HCT116 (cell line): Measurements from ENCODE around the gene LRIG3. TPM values are rescaled to one million over a fixed set of nuclear protein-coding genes. Genes with fewer than 3 reads are reported as not detected.
"Not testable (repeated sequence)": the region's sequence is repeated elsewhere in the genome, so short reads cannot be mapped to it uniquely, and the experiment has no call there.

ENCODE experiments used
- ATAC-seq: fragments of 200-7000 bp; cut with Tn5 transposase; 2 replicates; pipeline ENCODE4 v1.9.1; 2020; ENCODE audit warnings: mild to moderate bottlenecking, moderate library complexity
- BruUV-seq: library from RNA; stranded (reverse); fragments of 400-500 nt; replicated peaks from 2 replicates; lab custom pipeline; 2021; lab: Mats Ljungman, UMichigan
- CTCF ChIA-PET: fragments of 300-600 bp; sonication (Branson Sonifier 250); formaldehyde crosslinking; loops from one replicate; lab custom pipeline; 2021; ENCODE audit warnings: antibody characterized with exemption; lab: Charles Lee
- POLR2A ChIA-PET: fragments of 300-600, 350-600 bp; sonication (Branson Sonifier 250); formaldehyde crosslinking; loops from one replicate; lab custom pipeline; 2021; ENCODE audit warnings: antibody characterized with exemption; lab: Charles Lee
- RAD21 ChIA-PET, 2 experiments: fragments of 300-600 bp; sonication (Branson Sonifier 250); formaldehyde crosslinking; loops; one replicate each; lab custom pipeline; 2023; ENCODE audit warnings: low total read pairs in 2 of 2; ENCODE audit not compliant: uncharacterized antibody in 2 of 2, unreplicated experiment in 2 of 2, low non-redundant PET in 1 of 2; lab: Charles Lee
- DNase-seq: peaks from one replicate; pipeline ENCODE4 v3.0.0-alpha.2; 2010; ENCODE audit warnings: low read depth, low spot score
- H2AFZ ChIP-seq: fragments of 200-600 bp; shearing (Covaris generic), sonication (generic); 2 replicates; pipeline ENCODE4 v1.6.1; 2017; ENCODE audit warnings: low read depth, mixed run types, mixed read lengths, antibody characterized with exemption, low read length; ENCODE audit not compliant: poor library complexity, severe bottlenecking
- H3K27ac ChIP-seq: 2 replicates; pipeline ENCODE4 v1.5.1; 2012; ENCODE audit warnings: low read depth, low read length
- H3K27me3 ChIP-seq: fragments of 200-600 bp; sonication (generic); 2 replicates; pipeline ENCODE4 v1.6.1; 2016; ENCODE audit warnings: mixed run types, low read length, mixed read lengths; ENCODE audit not compliant: insufficient read depth
- H3K36me3 ChIP-seq, 2 experiments: fragments of 200-500 bp in 1 of 2; fragments of 200-600 bp in 1 of 2; sonication (Bioruptor generic) in 1 of 2; sonication (generic) in 1 of 2; 2 replicates each; pipeline versions ENCODE4 v1.5.1 to v1.6.1; 2014 to 2016; ENCODE audit warnings: low read length in 2 of 2, inconsistent platforms in 1 of 2, mixed read lengths in 1 of 2, mixed run types in 1 of 2; ENCODE audit not compliant: insufficient read depth in 2 of 2, control insufficient read depth in 1 of 2
- H3K4me1 ChIP-seq, 2 experiments: fragments of 200-600 bp in 1 of 2; sonication (generic) in 1 of 2; 2 replicates each; pipeline versions ENCODE4 v1.5.1 to v1.6.1; 2012 to 2017; ENCODE audit warnings: low read length in 2 of 2, inconsistent platforms in 1 of 2, mild to moderate bottlenecking in 1 of 2, mixed read lengths in 1 of 2, mixed run types in 1 of 2, moderate library complexity in 1 of 2; ENCODE audit not compliant: insufficient read depth in 2 of 2, control insufficient read depth in 1 of 2
- H3K4me2 ChIP-seq: fragments of 200-600 bp; sonication (generic); 2 replicates; pipeline ENCODE4 v1.6.1; 2017; ENCODE audit warnings: mixed run types, low read length, mixed read lengths
- H3K4me3 ChIP-seq, 2 experiments: fragments of 200-600 bp in 1 of 2; sonication (generic) in 1 of 2; replicated peaks in 1 of 2; 2 replicates each; pipeline ENCODE4 v1.5.1; 2011 to 2016; ENCODE audit warnings: low read length in 2 of 2, control low read depth in 1 of 2, low read depth in 1 of 2, mild to moderate bottlenecking in 1 of 2, mixed read lengths in 1 of 2, mixed run types in 1 of 2
- H3K79me2 ChIP-seq: fragments of 200-600 bp; sonication (generic); 2 replicates; pipeline ENCODE4 v1.6.1; 2017; ENCODE audit warnings: mild to moderate bottlenecking, mixed run types, low read length, moderate library complexity, mixed read lengths; ENCODE audit not compliant: insufficient read depth
- H3K9ac ChIP-seq: fragments of 200-600 bp; sonication (generic); 2 replicates; pipeline ENCODE4 v1.6.1; 2016; ENCODE audit warnings: low read length, mixed read lengths
- H3K9me2 ChIP-seq: fragments of 200-600 bp; sonication (generic), shearing (Covaris generic); 2 replicates; pipeline ENCODE4 v1.6.1; 2017; ENCODE audit warnings: mixed run types, mild to moderate bottlenecking, moderate library complexity; ENCODE audit not compliant: insufficient read depth
- H3K9me3 ChIP-seq, 2 experiments: fragments of 200-500 bp in 1 of 2; fragments of 200-600 bp in 1 of 2; sonication (Bioruptor generic) in 1 of 2; sonication (generic) in 1 of 2; 2 replicates each; pipeline ENCODE4 v1.6.1; 2014 to 2017; ENCODE audit warnings: low read length in 2 of 2, mixed read lengths in 2 of 2, inconsistent platforms in 1 of 2, low read depth in 1 of 2, mild to moderate bottlenecking in 1 of 2, mixed run types in 1 of 2, moderate library complexity in 1 of 2; ENCODE audit not compliant: control insufficient read depth in 1 of 2, insufficient read depth in 1 of 2
- H4K20me1 ChIP-seq: fragments of 200-600 bp; sonication (generic), shearing (Covaris generic); 2 replicates; pipeline ENCODE4 v1.6.1; 2017; ENCODE audit warnings: mixed run types, mild to moderate bottlenecking, moderate library complexity; ENCODE audit not compliant: insufficient read depth
- EGR1 ChIP-seq: IDR thresholded peaks from 2 replicates; pipeline ENCODE4 v1.6.1; 2012; ENCODE audit warnings: low read depth
- EZH2 ChIP-seq: fragments of 200-600 bp; sonication (generic); IDR thresholded peaks from 2 replicates; pipeline ENCODE4 v1.6.1; 2017; ENCODE audit warnings: antibody characterized with exemption, mixed run types
- JUND ChIP-seq: IDR thresholded peaks from 2 replicates; pipeline ENCODE4 v1.6.1; 2012
- POLR2A ChIP-seq: IDR thresholded peaks from 2 replicates; pipeline ENCODE4 v1.7.0; 2011; ENCODE audit warnings: borderline replicate concordance; ENCODE audit not compliant: insufficient read depth, insufficient read length; ENCODE audit errors: extremely low read depth
- POLR2AphosphoS5 ChIP-seq: IDR thresholded peaks from 2 replicates; pipeline ENCODE4 v1.6.1; 2011; ENCODE audit warnings: mild to moderate bottlenecking, low read depth, low read length, moderate library complexity
- SP1 ChIP-seq: IDR thresholded peaks from 2 replicates; pipeline ENCODE4 v1.6.1; 2012; ENCODE audit warnings: low read depth
- SRF ChIP-seq: IDR thresholded peaks from 2 replicates; pipeline ENCODE4 v1.6.1; 2012; ENCODE audit warnings: low read depth
- YY1 ChIP-seq: IDR thresholded peaks from 2 replicates; pipeline ENCODE4 v1.6.1; 2011; ENCODE audit warnings: low read length, low read depth, moderate library complexity, mild to moderate bottlenecking; ENCODE audit not compliant: insufficient replicate concordance; ENCODE audit errors: extremely low read depth
- intact Hi-C: fragments of 100-400 bp; cut with micrococcal nuclease; formaldehyde crosslinking; loops from 2 replicates; pipeline ENCODE4 v1.10.0; 2022
- total RNA-seq: library from RNA; stranded (reverse); gene quantifications from one replicate; pipeline ENCODE4 v1.2.1, GENCODE V29; 2021; ENCODE audit not compliant: unreplicated experiment
- TF ChIP-seq, protein P1 (sequence below): IDR thresholded peaks from 2 replicates; pipeline ENCODE4 v1.6.1; 2011; ENCODE audit warnings: mild to moderate bottlenecking, low read length, moderate library complexity; ENCODE audit not compliant: insufficient replicate concordance; ENCODE audit errors: extremely low read depth
- TF ChIP-seq, protein P2 (sequence below): IDR thresholded peaks from 2 replicates; pipeline ENCODE4 v1.6.1; 2012

The LRIG3 gene
- total RNA-seq, 1 experiment from 2014 or later = 11.1 TPM

DNA sequence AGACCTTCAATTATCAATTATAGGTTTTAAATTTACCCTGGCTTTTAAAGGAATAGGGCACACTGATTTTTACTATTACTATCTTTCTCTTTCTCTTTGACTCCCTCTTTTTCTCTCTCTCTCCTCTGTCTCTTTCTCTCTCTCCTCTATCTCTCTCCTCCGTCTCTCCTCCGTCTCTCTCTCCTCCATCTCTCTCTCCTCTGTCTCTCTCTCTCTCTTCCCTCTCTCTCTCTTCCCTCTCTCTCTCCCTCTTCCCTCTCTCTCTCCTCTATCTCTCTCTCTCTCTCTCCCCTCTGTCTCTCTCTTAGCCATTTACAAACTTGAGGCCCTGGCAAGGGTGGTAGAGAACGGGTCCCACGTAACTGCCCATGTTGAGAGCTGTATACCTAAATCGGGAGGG lies 62.3 kb downstream of the LRIG3 start (continued):
- TF ChIP-seq, protein P1, sequence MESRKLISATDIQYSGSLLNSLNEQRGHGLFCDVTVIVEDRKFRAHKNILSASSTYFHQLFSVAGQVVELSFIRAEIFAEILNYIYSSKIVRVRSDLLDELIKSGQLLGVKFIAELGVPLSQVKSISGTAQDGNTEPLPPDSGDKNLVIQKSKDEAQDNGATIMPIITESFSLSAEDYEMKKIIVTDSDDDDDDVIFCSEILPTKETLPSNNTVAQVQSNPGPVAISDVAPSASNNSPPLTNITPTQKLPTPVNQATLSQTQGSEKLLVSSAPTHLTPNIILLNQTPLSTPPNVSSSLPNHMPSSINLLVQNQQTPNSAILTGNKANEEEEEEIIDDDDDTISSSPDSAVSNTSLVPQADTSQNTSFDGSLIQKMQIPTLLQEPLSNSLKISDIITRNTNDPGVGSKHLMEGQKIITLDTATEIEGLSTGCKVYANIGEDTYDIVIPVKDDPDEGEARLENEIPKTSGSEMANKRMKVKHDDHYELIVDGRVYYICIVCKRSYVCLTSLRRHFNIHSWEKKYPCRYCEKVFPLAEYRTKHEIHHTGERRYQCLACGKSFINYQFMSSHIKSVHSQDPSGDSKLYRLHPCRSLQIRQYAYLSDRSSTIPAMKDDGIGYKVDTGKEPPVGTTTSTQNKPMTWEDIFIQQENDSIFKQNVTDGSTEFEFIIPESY = no peak
- no peak for TF ChIP-seq POLR2AphosphoS5
- TF ChIP-seq, protein P2, sequence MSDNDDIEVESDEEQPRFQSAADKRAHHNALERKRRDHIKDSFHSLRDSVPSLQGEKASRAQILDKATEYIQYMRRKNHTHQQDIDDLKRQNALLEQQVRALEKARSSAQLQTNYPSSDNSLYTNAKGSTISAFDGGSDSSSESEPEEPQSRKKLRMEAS = no peak
- TF ChIP-seq POLR2A = no peak
- TF ChIP-seq JUND = no peak
- no peak for TF ChIP-seq YY1
- TF ChIP-seq EZH2 = no peak
- no peak for TF ChIP-seq SRF
- TF ChIP-seq EGR1 = no peak
- no peak for TF ChIP-seq SP1

DNA sequence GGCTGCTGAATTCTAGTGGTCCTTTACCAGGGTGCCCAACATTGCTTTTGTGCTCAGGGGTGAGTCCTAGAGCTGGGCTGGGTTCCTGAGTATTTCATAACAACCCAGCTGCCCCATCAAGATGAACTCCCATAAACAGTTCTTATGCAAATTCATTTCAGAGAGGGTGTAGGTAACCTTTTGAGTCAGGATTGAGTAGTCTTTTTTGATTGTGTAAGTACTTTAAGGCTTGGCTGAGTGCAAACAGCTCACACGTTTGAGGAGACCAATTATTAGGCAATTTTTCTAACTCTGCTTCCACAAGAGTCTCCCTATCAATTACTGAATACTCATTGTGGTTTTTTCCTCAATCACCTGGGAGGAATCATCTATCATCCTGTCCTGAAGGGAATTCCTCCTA lies 63.1 kb downstream of the LRIG3 start:
- DNase-seq, RAD21 ChIA-PET, H3K36me3 ChIP-seq, H3K9me3 ChIP-seq, H3K4me1 ChIP-seq, H4K20me1 ChIP-seq, H3K27ac ChIP-seq, intact Hi-C loops, H3K27me3 ChIP-seq, H3K9me2 ChIP-seq, ATAC-seq, H2AFZ ChIP-seq, H3K9ac ChIP-seq, H3K4me2 ChIP-seq, H3K4me3 ChIP-seq, POLR2A ChIA-PET, H3K79me2 ChIP-seq, BruUV-seq, CTCF ChIA-PET: not testable (repeated sequence)

DNA sequence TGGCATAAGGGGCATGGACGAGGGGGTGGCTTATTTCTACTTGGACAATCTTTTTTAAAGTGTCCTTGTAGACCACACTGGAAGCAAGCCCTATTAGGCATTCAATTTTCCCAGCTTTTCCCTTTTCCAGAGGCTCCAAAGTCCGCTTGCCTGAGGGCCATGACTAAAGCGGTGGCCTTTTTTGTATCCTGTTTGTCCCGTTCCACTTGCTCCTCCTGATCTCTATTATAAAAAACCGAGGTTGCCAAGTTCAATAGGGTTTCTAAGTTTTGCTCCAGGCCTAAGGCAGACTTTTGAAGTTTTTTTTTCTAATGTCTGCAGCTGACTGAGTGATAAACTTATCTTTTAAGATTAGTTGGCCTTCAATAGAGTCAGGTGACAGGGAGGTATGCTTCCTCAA lies 64.7 kb downstream of the LRIG3 start:
- BruUV-seq, H3K9me3 ChIP-seq, POLR2A ChIA-PET, H4K20me1 ChIP-seq, H3K9ac ChIP-seq, H3K4me1 ChIP-seq, H3K9me2 ChIP-seq, DNase-seq, CTCF ChIA-PET, intact Hi-C loops, H3K27me3 ChIP-seq, H3K4me3 ChIP-seq, H2AFZ ChIP-seq, ATAC-seq, H3K36me3 ChIP-seq, H3K79me2 ChIP-seq, H3K27ac ChIP-seq, H3K4me2 ChIP-seq, RAD21 ChIA-PET: not testable (repeated sequence)
